Inflammatory macrophage treated with lipopolysaccharide for 1 hour (primary cell): ENCODE measurements around the gene ABCB8.
A peak's percentile ranks its signal among the peaks of the same experiment; 100 is the strongest.
"Not testable (repeated sequence)": the region's sequence is repeated elsewhere in the genome, so short reads cannot be mapped to it uniquely, and the experiment has no call there.

ENCODE experiments used
- DNase-seq, 2 donors: peaks; one replicate each; pipeline ENCODE4 v3.0.0-alpha.2; 2020 to 2022

Gene ABCB8

DNA sequence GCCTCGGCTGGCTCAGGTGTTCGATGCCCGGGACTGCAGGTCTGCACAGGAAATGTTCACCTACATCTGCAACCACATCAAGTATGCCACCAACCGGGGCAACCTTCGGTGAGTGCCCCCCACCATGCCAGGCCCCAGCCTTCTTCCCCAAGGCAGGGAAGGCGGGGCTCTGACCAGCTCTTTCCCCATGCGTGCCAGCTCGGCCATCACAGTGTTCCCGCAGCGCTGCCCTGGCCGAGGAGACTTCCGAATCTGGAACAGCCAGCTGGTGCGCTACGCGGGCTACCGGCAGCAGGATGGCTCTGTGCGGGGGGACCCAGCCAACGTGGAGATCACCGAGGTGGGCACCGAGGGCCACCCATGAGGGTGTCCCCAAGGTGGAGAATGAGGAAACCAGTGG lies 29.9 kb upstream of the ABCB8 start:
- no peak for DNase-seq

DNA sequence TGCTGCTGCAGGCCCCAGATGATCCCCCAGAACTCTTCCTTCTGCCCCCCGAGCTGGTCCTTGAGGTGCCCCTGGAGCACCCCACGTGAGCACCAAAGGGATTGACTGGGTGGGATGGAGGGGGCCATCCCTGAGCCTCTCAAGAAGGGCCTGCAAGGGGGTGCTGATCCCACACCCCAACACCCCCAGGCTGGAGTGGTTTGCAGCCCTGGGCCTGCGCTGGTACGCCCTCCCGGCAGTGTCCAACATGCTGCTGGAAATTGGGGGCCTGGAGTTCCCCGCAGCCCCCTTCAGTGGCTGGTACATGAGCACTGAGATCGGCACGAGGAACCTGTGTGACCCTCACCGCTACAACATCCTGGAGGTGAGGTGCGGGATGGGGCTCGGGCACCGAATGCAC lies 29.2 kb upstream of the ABCB8 start:
- DNase-seq, result no peak

GRCh38 chr7:150999497-151000230 lies 28.6 kb upstream of the ABCB8 start:
- no peak for DNase-seq

- no peak for DNase-seq
These were observed 27.3 kb upstream of the ABCB8 start for GRCh38 chr7:151000897-151001495.

DNA sequence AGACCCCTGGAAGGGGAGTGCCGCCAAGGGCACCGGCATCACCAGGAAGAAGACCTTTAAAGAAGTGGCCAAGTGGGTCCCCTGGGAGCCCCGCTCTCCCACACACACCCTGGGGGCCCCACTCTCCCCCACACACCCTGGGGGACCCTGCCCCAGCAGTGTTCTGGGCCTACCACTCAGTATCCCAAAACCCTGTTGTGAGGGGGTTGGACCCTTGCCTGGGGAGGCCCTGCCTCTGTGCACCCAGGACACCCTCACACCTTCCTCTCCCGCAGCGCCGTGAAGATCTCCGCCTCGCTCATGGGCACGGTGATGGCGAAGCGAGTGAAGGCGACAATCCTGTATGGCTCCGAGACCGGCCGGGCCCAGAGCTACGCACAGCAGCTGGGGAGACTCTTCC lies 26.7 kb upstream of the ABCB8 start:
- no peak for DNase-seq

- no peak for DNase-seq
These were observed 24.7 kb upstream of the ABCB8 start for GRCh38 chr7:151003572-151003971.

DNA sequence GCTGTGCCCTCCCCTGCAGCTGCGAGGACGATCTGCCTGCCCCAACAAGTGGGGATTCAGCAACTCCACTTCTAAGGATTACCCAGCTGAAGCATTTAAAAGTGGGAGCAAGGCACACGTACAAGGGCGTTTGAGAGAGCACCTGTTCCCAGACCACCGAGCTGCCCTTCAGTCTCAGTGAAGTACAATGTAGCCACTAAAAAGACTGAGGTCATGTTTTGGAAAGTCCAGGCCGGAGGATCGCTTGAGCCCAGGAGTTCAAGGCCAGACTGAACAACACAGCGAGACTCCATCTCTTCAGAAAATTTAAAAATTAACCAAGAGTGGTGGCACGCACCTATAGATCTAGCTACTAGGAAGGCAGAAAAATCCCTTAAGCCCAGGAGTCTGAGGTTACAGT lies 22.7 kb upstream of the ABCB8 start:
- DNase-seq, result no peak

DNA sequence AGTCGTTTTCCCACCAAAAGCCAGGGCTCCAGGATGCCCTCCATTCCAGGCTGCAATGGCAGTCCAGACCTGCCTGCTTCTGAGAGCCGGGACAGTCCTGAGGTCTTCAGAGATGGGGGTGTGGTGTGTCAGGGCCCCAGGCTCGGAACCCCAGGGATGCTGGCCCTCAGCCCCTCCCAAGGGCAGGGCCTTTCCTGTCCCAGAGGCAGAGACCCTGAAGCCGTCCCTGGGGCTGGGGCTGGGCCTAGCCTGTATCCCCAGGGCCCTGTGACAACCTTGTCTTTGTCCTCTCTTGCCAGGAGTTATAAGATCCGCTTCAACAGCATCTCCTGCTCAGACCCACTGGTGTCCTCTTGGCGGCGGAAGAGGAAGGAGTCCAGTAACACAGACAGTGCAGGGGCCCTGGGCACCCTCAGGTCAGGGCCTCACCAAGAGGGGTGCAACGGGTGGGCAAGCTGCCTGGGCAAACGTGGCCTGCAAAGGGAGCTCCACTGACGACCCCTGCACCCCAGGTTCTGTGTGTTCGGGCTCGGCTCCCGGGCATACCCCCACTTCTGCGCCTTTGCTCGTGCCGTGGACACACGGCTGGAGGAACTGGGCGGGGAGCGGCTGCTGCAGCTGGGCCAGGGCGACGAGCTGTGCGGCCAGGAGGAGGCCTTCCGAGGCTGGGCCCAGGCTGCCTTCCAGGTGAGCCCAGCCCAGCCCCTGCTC lies 21.5 kb upstream of the ABCB8 start:
- DNase-seq, result no peak

DNA sequence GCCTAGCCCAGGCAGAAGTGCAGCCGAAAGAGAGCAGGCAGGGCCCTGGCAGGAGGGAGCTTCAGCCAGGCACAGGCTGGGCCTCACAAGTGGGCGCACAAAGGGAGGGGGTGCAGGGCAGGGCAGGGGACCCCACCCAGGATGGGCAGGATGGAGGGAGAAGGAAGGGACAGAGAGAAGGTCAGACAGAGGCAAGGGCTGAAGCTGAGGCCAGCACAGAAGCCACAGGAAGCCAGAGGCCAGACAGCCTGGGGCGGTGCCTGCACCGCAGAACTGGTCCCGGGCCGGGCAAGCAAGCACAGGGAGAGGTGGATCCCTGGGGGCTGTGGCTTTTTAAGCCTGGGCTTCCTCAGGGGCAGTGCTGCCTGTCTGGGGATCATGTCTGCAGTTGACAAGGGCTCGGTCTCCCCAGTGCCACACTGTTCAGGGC lies 20.8 kb upstream of the ABCB8 start:
- DNase-seq, result no peak

DNA sequence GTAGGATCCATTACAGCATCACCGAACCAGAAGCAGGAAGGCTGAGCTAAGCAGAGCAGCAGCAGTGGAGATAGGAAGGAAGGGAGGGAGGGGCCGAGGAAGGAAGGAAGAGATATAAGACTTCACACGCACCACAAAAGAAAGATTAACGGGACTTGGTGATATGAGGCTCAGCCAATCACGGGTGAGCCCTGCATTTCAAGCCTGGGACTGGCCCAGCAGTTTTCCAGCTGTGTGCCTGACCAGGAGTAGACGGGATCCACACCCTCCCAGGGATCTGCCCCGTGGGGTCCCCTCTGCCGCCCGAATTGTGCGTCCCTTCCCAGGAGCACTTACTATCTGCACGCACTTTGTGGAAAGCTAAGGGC lies 20.1 kb upstream of the ABCB8 start:
- DNase-seq, result no peak

DNA sequence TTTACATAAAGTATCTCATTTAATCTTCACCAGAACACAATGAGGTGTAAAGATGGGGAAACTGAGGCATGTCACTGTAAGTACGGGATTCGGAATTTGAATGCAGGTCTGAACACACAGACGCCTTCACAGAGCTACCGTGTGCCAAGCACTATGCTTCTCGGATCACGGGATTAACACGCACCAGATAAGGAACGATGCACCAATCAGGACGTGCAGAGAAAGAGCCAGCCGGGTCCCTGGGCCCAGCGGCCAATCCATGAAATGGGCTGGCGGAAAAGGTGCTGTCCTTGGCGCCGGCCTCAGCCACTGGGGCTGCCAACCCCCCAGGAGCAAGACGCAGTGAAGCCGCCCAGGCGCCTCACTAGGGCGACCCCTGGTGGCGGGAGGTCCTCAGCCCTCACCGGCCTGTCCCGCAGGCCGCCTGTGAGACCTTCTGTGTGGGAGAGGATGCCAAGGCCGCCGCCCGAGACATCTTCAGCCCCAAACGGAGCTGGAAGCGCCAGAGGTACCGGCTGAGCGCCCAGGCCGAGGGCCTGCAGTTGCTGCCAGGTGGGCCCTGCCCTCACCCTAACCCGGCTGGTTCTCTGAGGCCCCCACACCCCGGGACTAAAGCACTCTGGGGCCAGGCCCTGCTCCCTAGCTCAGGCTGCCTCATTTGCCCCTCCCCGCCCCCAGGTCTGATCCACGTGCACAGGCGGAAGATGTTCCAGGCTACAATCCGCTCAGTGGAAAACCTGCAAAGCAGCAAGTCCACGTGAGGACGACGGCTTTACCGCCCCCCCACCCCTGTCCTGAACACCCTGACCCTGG lies 19.5 kb upstream of the ABCB8 start:
- peak in 1 of 2 donors; percentile 67 for DNase-seq

- DNase-seq, result no peak
These were observed 18.8 kb upstream of the ABCB8 start for GRCh38 chr7:151009327-151010036.

GRCh38 chr7:151010037-151010306 lies 18.3 kb upstream of the ABCB8 start:
- DNase-seq, result no peak

DNA sequence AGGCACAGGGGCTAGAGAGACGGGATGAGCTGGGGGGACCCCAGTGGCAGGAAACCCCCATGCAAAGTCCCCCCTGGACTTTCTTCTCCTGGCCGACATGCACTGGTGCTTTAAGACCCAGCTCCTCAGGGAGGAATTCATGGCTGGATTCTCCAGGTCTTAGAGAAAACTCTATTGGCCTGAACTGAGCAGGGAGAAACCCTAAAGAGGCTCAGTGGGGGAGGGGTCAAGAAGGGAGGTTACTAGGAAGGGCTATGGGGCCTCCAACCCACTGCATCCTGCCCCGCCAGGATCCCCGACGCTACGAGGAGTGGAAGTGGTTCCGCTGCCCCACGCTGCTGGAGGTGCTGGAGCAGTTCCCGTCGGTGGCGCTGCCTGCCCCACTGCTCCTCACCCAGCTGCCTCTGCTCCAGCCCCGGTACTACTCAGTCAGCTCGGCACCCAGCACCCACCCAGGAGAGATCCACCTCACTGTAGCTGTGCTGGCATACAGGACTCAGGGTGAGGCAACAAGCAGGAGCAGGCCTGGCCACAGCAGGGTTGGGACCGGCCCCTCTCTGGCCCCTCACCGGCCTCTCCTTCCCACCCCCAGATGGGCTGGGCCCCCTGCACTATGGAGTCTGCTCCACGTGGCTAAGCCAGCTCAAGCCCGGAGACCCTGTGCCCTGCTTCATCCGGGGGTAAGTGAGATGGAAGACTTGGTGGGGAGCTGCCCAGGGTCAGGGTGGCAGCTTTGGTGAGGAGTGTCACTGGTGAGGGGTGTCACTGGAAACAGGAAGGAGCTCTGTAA lies 17.7 kb upstream of the ABCB8 start:
- peak in 1 of 2 donors; percentile 34 for DNase-seq

GRCh38 chr7:151011097-151011409 lies 17.2 kb upstream of the ABCB8 start:
- DNase-seq, result peak in 1 of 2 donors; percentile 47

GRCh38 chr7:151011616-151012015 lies 16.6 kb upstream of the ABCB8 start:
- not testable (repeated sequence) for DNase-seq

- no peak for DNase-seq
These were observed 16.1 kb upstream of the ABCB8 start for GRCh38 chr7:151012031-151012692.

DNA sequence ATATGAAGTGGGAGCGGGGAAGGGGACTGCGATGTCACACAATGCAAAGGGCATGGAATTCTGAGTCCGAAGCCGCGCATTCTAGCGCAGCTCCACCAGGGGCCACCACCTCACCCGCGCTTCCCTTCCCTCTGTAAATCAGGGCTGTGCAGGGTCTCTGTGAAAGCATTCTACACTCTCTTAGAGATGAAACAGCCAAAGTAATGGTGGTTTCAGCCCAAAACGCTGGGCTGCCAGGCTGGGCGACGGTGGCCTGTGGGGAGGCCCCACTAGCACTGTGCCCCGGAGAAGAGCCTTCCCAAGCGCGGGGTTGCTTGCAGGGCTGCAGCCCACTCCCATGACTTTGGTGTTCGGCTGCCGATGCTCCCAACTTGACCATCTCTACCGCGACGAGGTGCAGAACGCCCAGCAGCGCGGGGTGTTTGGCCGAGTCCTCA lies 15.3 kb upstream of the ABCB8 start:
- DNase-seq, result no peak

- no peak for DNase-seq
These were observed 14.9 kb upstream of the ABCB8 start for GRCh38 chr7:151013356-151013732.

DNA sequence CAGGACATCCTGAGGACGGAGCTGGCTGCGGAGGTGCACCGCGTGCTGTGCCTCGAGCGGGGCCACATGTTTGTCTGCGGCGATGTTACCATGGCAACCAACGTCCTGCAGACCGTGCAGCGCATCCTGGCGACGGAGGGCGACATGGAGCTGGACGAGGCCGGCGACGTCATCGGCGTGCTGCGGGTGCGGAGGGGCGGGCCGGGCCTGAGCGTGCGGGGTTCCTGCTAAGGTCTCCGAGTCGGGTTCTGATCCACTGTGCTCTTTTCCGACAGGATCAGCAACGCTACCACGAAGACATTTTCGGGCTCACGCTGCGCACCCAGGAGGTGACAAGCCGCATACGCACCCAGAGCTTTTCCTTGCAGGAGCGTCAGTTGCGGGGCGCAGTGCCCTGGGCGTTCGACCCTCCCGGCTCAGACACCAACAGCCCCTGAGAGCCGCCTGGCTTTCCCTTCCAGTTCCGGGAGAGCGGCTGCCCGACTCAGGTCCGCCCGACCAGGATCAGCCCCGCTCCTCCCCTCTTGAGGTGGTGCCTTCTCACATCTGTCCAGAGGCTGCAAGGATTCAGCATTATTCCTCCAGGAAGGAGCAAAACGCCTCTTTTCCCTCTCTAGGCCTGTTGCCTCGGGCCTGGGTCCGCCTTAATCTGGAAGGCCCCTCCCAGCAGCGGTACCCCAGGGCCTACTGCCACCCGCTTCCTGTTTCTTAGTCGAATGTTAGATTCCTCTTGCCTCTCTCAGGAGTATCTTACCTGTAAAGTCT lies 14.3 kb upstream of the ABCB8 start:
- peak in 1 of 2 donors; percentile 42 for DNase-seq

DNA sequence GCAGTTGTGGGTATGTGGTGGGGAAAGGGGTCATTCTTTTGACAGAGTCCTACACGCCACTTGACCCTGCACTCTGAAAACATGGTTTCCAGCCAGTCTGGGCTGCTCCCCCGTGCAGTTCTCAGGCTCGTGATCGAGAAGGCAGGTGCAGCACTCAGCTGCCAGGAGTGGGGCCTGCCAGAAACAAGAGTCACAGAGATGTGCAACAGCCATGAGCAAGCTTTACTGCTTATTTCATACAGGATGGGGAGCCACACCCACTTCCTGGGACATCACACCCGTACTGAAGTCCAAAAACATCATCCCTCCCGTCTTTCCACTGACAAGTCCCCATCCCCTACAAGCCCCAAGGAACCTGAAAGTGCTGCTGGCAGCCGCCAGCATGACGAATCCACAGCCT lies 13.3 kb upstream of the ABCB8 start:
- DNase-seq, result peak in 1 of 2 donors; percentile 12
